Measurements from ENCODE around the gene GALP. TPM values are rescaled to one million over a fixed set of nuclear protein-coding genes. Genes with fewer than 3 reads are reported as not detected.
"Not testable (repeated sequence)": the region's sequence is repeated elsewhere in the genome, so short reads cannot be mapped to it uniquely, and the experiment has no call there.

GALP gene
- total and polyA plus RNA-seq, 7 experiments from 2014 or later: not detected

DNA sequence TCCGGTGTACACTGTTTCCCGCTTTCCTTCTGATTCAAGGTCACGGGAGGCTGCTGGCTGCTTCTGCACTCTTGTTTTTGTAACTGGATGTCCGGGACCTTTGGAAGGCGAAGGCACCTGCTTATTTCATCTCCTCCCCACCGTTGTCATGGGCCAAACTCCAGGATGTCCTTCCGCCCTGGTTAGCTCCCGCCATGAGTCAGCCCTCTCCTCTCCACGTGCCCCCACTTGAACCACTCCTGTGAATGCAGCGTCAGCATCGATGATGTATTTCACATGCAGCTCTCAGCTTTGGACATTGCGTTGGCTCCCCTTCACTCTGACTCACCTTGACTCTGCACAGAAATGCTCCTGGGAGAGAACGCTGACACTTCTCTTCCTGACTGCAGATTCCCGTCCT lies 5.5 kb upstream of the GALP start:
- H3K4me3 ChIP-seq (ENCODE audit: low read length): no peak overlapping the region
- Mint-ChIP-seq H3K36me3 (no peaks in the 10 kb centered on the region), H3K27ac (peak overlapping the region in 1 of 9 donors; percentile 34), H3K4me3 (no peak overlapping the region), H3K9me3 (peaks cover 0 to 4% (median 0%) of the 10 kb centered on the region in 11 donors), H3K4me1 (peaks cover 0 to 2% (median 0%) of the 10 kb centered on the region in 7 donors), H3K27me3 (peaks cover 0 to 20% (median 5%) of the 10 kb centered on the region in 5 donors)
- H3K4me1 ChIP-seq (ENCODE audit: control insufficient read depth in 2 of 2, insufficient read depth in 2 of 2, low read length in 2 of 2): no peaks in the 10 kb centered on the region
- POLR2A ChIA-PET: no interaction called here
- no peaks in the 10 kb centered on the region for H3K9me3 ChIP-seq (ENCODE audit: control insufficient read depth in 2 of 3, low read length in 3 of 3)
- no peaks in the 10 kb centered on the region for H3K27me3 ChIP-seq (ENCODE audit: control insufficient read depth in 2 of 2, insufficient read depth in 2 of 2, low read length in 2 of 2)
- H3K36me3 ChIP-seq (ENCODE audit: control insufficient read depth in 2 of 3, insufficient read depth in 3 of 3, low read length in 3 of 3): no peaks in the 10 kb centered on the region
- CTCF ChIA-PET: no interaction called here
- DNase-seq (no peak), ATAC-seq (no peak)
- intact Hi-C loops (cut with micrococcal nuclease): loop anchor here in 1 of 2 donors (5.0 kb wide), 1 partner anchor 48 kb away; the partner anchor contains the start of gene ZNF787
- no peak overlapping the region for H3K27ac ChIP-seq (ENCODE audit: low read depth, low read length)

- Histone ChIP-seq H3K4me1 (ENCODE audit: control insufficient read depth in 2 of 2, insufficient read depth in 2 of 2, low read length in 2 of 2) (no peaks in the 10 kb centered on the region), H3K27me3 (ENCODE audit: control insufficient read depth in 2 of 2, insufficient read depth in 2 of 2, low read length in 2 of 2) (no peaks in the 10 kb centered on the region), H3K36me3 (ENCODE audit: control insufficient read depth in 2 of 3, insufficient read depth in 3 of 3, low read length in 3 of 3) (no peaks in the 10 kb centered on the region), H3K9me3 (ENCODE audit: control insufficient read depth in 2 of 3, low read length in 3 of 3) (no peaks in the 10 kb centered on the region), H3K4me3 (ENCODE audit: low read length) (no peak overlapping the region), H3K27ac (ENCODE audit: low read depth, low read length) (no peak overlapping the region)
- CTCF ChIA-PET: interaction anchor here (0.8 to 1.7 kb wide), 3 partner anchors 69 to 107 kb away, joined by 3 to 5 read pairs (median 3); no protein-coding TSS in a partner anchor
- peaks cover 0 to 18% (median 5%) of the 10 kb centered on the region in 5 donors for H3K27me3 Mint-ChIP-seq
- no peak overlapping the region for H3K4me3 Mint-ChIP-seq
- no peak overlapping the region for H3K27ac Mint-ChIP-seq
- peaks cover 0 to 5% (median 0%) of the 10 kb centered on the region in 7 donors for H3K4me1 Mint-ChIP-seq
- POLR2A ChIA-PET: no interaction called here
- H3K9me3 Mint-ChIP-seq: peaks cover 0 to 4% (median 0%) of the 10 kb centered on the region in 11 donors
- ATAC-seq (no peak), DNase-seq (no peak)
- no peaks in the 10 kb centered on the region for H3K36me3 Mint-ChIP-seq
- intact Hi-C loops (cut with micrococcal nuclease): loop anchor here in 1 of 2 donors (5.0 kb wide), 1 partner anchor 52 kb away; the partner anchor contains the start of gene ZNF787
Measured at GRCh38 chr19:56174086-56174485, 1.7 kb upstream of the GALP start.

DNA sequence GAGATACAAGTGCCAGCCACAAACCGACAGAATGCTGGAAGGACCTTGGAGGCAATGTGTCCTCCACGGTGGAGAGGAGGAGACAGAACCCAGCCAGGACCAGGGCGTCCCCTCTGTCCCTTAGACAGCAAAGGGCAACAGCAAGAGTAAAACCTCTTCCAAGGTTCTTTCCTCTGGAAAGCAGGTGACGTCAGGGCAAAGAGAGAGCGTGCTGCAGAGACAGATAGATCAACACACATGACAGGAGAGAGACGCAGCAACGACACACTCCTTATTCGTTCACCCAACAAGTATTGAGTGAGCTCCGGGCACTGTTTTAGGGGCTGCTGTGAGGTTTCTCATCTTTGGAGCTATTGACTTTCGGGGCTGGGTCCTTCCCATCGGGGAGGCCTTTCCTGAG lies 1.3 kb upstream of the GALP start:
- no peak overlapping the region for H3K4me3 Mint-ChIP-seq
- ATAC-seq: no peak
- H3K4me1 ChIP-seq (ENCODE audit: control insufficient read depth in 2 of 2, insufficient read depth in 2 of 2, low read length in 2 of 2): no peaks in the 10 kb centered on the region
- CTCF ChIA-PET: interaction anchor here (1.0 kb wide), 1 partner anchor 108 kb away, joined by 3 read pairs; no protein-coding TSS in a partner anchor
- POLR2A ChIA-PET: no interaction called here
- no peak overlapping the region for H3K4me3 ChIP-seq (ENCODE audit: low read length)
- peaks cover 0 to 4% (median 0%) of the 10 kb centered on the region in 11 donors for H3K9me3 Mint-ChIP-seq
- H3K27me3 Mint-ChIP-seq: peaks cover 0 to 18% (median 5%) of the 10 kb centered on the region in 5 donors
- H3K4me1 Mint-ChIP-seq: peaks cover 0 to 5% (median 0%) of the 10 kb centered on the region in 7 donors
- H3K27ac ChIP-seq (ENCODE audit: low read depth, low read length): no peak overlapping the region
- intact Hi-C loops (cut with micrococcal nuclease): loop anchor here in 1 of 2 donors (5.0 kb wide), 1 partner anchor 52 kb away; the partner anchor contains the start of gene ZNF787
- H3K27ac Mint-ChIP-seq: no peak overlapping the region
- no peak for DNase-seq
- H3K36me3 Mint-ChIP-seq: no peaks in the 10 kb centered on the region
- no peaks in the 10 kb centered on the region for H3K36me3 ChIP-seq (ENCODE audit: control insufficient read depth in 2 of 3, insufficient read depth in 3 of 3, low read length in 3 of 3)
- no peaks in the 10 kb centered on the region for H3K27me3 ChIP-seq (ENCODE audit: control insufficient read depth in 2 of 2, insufficient read depth in 2 of 2, low read length in 2 of 2)
- H3K9me3 ChIP-seq (ENCODE audit: control insufficient read depth in 2 of 3, low read length in 3 of 3): no peaks in the 10 kb centered on the region

GRCh38 chr19:56176310-56176709 lies 502 bp downstream of the GALP start:
- DNase-seq; ATAC-seq; POLR2A ChIA-PET; H3K4me1 Mint-ChIP-seq; H3K4me1 ChIP-seq (ENCODE audit: control insufficient read depth in 2 of 2, insufficient read depth in 2 of 2, low read length in 2 of 2); H3K9me3 ChIP-seq (ENCODE audit: control insufficient read depth in 2 of 3, low read length in 3 of 3); H3K27me3 ChIP-seq (ENCODE audit: control insufficient read depth in 2 of 2, insufficient read depth in 2 of 2, low read length in 2 of 2); H3K4me3 ChIP-seq (ENCODE audit: low read length); H3K27ac ChIP-seq (ENCODE audit: low read depth, low read length); H3K9me3 Mint-ChIP-seq; H3K36me3 Mint-ChIP-seq; CTCF ChIA-PET; H3K27ac Mint-ChIP-seq; H3K36me3 ChIP-seq (ENCODE audit: control insufficient read depth in 2 of 3, insufficient read depth in 3 of 3, low read length in 3 of 3); intact Hi-C loops (cut with micrococcal nuclease): not testable (repeated sequence)
- H3K4me3 Mint-ChIP-seq: peak overlapping the region in 1 of 10 donors; percentile 31
- H3K27me3 Mint-ChIP-seq: peaks cover 0 to 15% (median 0%) of the 10 kb centered on the region in 5 donors

- ATAC-seq (no peak), DNase-seq (no peak)
- Histone ChIP-seq H3K36me3 (ENCODE audit: control insufficient read depth in 2 of 3, insufficient read depth in 3 of 3, low read length in 3 of 3) (no peaks in the 10 kb centered on the region), H3K27ac (ENCODE audit: low read depth, low read length) (no peak overlapping the region), H3K27me3 (ENCODE audit: control insufficient read depth in 2 of 2, insufficient read depth in 2 of 2, low read length in 2 of 2) (no peaks in the 10 kb centered on the region), H3K9me3 (ENCODE audit: control insufficient read depth in 2 of 3, low read length in 3 of 3) (no peaks in the 10 kb centered on the region), H3K4me3 (ENCODE audit: low read length) (no peak overlapping the region), H3K4me1 (ENCODE audit: control insufficient read depth in 2 of 2, insufficient read depth in 2 of 2, low read length in 2 of 2) (no peaks in the 10 kb centered on the region)
- H3K36me3 Mint-ChIP-seq: no peaks in the 10 kb centered on the region
- peaks cover 0 to 5% (median 0%) of the 10 kb centered on the region in 7 donors for H3K4me1 Mint-ChIP-seq
- peaks cover 0 to 4% (median 0%) of the 10 kb centered on the region in 11 donors for H3K9me3 Mint-ChIP-seq
- intact Hi-C loops (cut with micrococcal nuclease): no loop called here
- H3K4me3 Mint-ChIP-seq: peak overlapping the region in 1 of 10 donors; percentile 31
- no peak overlapping the region for H3K27ac Mint-ChIP-seq
- POLR2A ChIA-PET: no interaction called here
- CTCF ChIA-PET: no interaction called here
- H3K27me3 Mint-ChIP-seq: peaks cover 0 to 18% (median 0%) of the 10 kb centered on the region in 5 donors
Measured at GRCh38 chr19:56176881-56177280, 1.1 kb downstream of the GALP start.

DNA sequence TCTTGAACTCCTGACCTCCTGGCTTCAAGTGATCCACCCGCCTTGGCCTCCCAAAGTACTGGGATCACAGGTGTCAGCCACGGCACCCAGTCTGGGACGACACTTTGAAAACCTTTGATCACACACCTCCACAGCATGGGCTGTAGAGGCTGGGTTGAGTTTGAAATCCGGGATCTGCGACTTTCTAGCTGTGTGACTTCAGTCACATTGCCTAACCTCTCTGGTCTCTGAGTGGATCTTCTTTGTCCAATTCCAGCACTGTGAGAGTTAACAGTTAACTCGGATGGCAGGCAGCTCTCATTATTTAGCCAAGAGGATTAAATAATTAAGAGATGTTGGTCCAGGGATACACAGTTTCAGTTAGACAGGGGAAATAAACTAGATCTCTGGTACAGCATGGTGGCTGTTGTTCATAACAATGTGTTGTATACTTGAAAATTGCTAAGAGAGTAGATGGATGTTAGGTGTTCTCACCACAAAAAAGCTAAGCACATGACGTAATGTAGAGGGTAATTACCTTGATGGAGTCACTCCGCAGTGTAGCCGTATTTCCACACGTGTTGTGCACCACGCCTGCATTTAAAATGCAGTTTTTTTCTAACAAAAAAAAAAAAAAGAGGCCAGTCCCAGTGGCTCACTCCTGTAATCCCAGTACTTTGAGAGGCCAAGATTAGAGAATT lies 1.9 kb downstream of the GALP start:
- peaks cover 0 to 5% (median 0%) of the 10 kb centered on the region in 7 donors for H3K4me1 Mint-ChIP-seq
- H3K27ac Mint-ChIP-seq: no peak overlapping the region

More for the DNA sequence above, 1.9 kb downstream of the GALP start:
- no peaks in the 10 kb centered on the region for H3K27me3 ChIP-seq (ENCODE audit: control insufficient read depth in 2 of 2, insufficient read depth in 2 of 2, low read length in 2 of 2)
- POLR2A ChIA-PET: no interaction called here
- no peaks in the 10 kb centered on the region for H3K4me1 ChIP-seq (ENCODE audit: control insufficient read depth in 2 of 2, insufficient read depth in 2 of 2, low read length in 2 of 2)
- Mint-ChIP-seq H3K4me3 (no peak overlapping the region), H3K27me3 (peaks cover 0 to 18% (median 0%) of the 10 kb centered on the region in 5 donors), H3K9me3 (peaks cover 0 to 3% (median 0%) of the 10 kb centered on the region in 11 donors), H3K36me3 (no peaks in the 10 kb centered on the region)
- intact Hi-C loops (cut with micrococcal nuclease): no loop called here
- ATAC-seq: no peak
- no peaks in the 10 kb centered on the region for H3K9me3 ChIP-seq (ENCODE audit: control insufficient read depth in 2 of 3, low read length in 3 of 3)
- CTCF ChIA-PET: interaction anchor here (0.6 kb wide), 1 partner anchor 156 kb away, joined by 3 read pairs; no protein-coding TSS in a partner anchor
- H3K36me3 ChIP-seq (ENCODE audit: control insufficient read depth in 2 of 3, insufficient read depth in 3 of 3, low read length in 3 of 3): no peaks in the 10 kb centered on the region
- no peak overlapping the region for H3K27ac ChIP-seq (ENCODE audit: low read depth, low read length)
- DNase-seq: no peak
- no peak overlapping the region for H3K4me3 ChIP-seq (ENCODE audit: low read length)
